ENCODE data around the gene PDE7B.

- no peak for TF ChIP-seq POLR2AphosphoS5 (IDR thresholded peaks at IDR 0.05; ENCODE audit: low read depth, low read length)
- TF ChIP-seq CTCF (IDR thresholded peaks at IDR 0.05; ENCODE audit: control extremely low read depth in 1 of 3, insufficient read depth in 1 of 3, low read depth in 1 of 3, low read length in 3 of 3): no peak
- no peak for TF ChIP-seq SRF (IDR thresholded peaks at IDR 0.05; ENCODE audit: low read depth, low read length)
- no peak for TF ChIP-seq EP300 (IDR thresholded peaks at IDR 0.05; ENCODE audit: borderline replicate concordance in 1 of 2, low read depth in 2 of 2, low read length in 2 of 2)
- TF ChIP-seq HDAC6 (IDR thresholded peaks at IDR 0.05; ENCODE audit: low read depth, low read length): no peak
- TF ChIP-seq POLR2A (IDR thresholded peaks at IDR 0.05; ENCODE audit: control extremely low read depth in 1 of 2, low read depth in 2 of 2, low read length in 2 of 2): no peak
- no peak for TF ChIP-seq RAD21 (IDR thresholded peaks at IDR 0.05 in 1 of 2, conservative IDR thresholded peaks at IDR 0.05 in 1 of 2; ENCODE audit: low read depth in 2 of 2, low read length in 2 of 2)
- TF ChIP-seq ATF2 (IDR thresholded peaks at IDR 0.05; ENCODE audit: low read length): no peak
- TF ChIP-seq RNF2 (IDR thresholded peaks at IDR 0.05; ENCODE audit: borderline replicate concordance, low read depth, low read length, missing control alignments, poor library complexity, severe bottlenecking): no peak
- no peak for TF ChIP-seq EZH2 (IDR thresholded peaks at IDR 0.05; ENCODE audit: low read depth, low read length, severe bottlenecking)
- TF ChIP-seq SP1 (IDR thresholded peaks at IDR 0.05; ENCODE audit: low read depth, low read length): no peak
- no peak for TF ChIP-seq BRCA1 (IDR thresholded peaks at IDR 0.05; ENCODE audit: low read depth, low read length)
- no peak for TF ChIP-seq RFX5 (IDR thresholded peaks at IDR 0.05; ENCODE audit: borderline replicate concordance, low read depth, low read length)
- TF ChIP-seq CHD1 (IDR thresholded peaks at IDR 0.05; ENCODE audit: low read depth, low read length): no peak
Measured at GRCh38 chr6:135972586-135972985, 121.1 kb downstream of the PDE7B start.

All from H1 (cell line).